HepG2 (cell line): ENCODE measurements around the gene OSCP1. TPM values are rescaled to one million over a fixed set of nuclear protein-coding genes. Genes with fewer than 3 reads are reported as not detected.

ENCODE experiments used
- CTCF ChIP-seq: sonication (generic); formaldehyde crosslinking; IDR thresholded peaks from 2 replicates; pipeline ENCODE4 v1.5.0; 2020; ENCODE audit warnings: mild to moderate bottlenecking, missing genetic modification reagents, moderate library complexity
- EEA1 ChIP-seq: sonication (generic); formaldehyde crosslinking; IDR thresholded peaks from 2 replicates; pipeline ENCODE4 v1.5.1; 2020; ENCODE audit warnings: mild to moderate bottlenecking, missing genetic modification reagents, borderline replicate concordance
- GATAD2A ChIP-seq: IDR thresholded peaks from 2 replicates; pipeline ENCODE4 v1.6.1; 2016
- HDAC2 ChIP-seq: sonication (generic); formaldehyde crosslinking; IDR thresholded peaks from 2 replicates; pipeline ENCODE4 v1.4.0; 2020; ENCODE audit warnings: missing genetic modification reagents
- KAT7 ChIP-seq: IDR thresholded peaks from 2 replicates; pipeline ENCODE4 v1.6.1; 2018; ENCODE audit warnings: borderline replicate concordance, missing compliant biosample characterization
- MEF2D ChIP-seq: sonication (generic); formaldehyde crosslinking; IDR thresholded peaks from 2 replicates; pipeline ENCODE4 v1.5.1; 2020; ENCODE audit warnings: mild to moderate bottlenecking, missing genetic modification reagents
- MLLT10 ChIP-seq: sonication (generic); formaldehyde crosslinking; IDR thresholded peaks from 2 replicates; pipeline ENCODE4 v1.4.0; 2020; ENCODE audit warnings: missing genetic modification reagents
- RBM22 ChIP-seq: fragments of 200-400 bp; formaldehyde crosslinking; optimal IDR thresholded peaks from 2 replicates; pipeline ENCODE3; 2017; ENCODE audit warnings: mild to moderate bottlenecking, low read length, moderate library complexity
- SMAD3 ChIP-seq: sonication (generic); formaldehyde crosslinking; IDR thresholded peaks from 2 replicates; pipeline ENCODE4 v1.4.0; 2020; ENCODE audit warnings: missing genetic modification reagents
- ZBTB1 ChIP-seq: sonication (generic); formaldehyde crosslinking; IDR thresholded peaks from 2 replicates; pipeline ENCODE4 v1.4.0; 2020; ENCODE audit warnings: missing genetic modification reagents, borderline replicate concordance
- ZBTB2 ChIP-seq: sonication (generic); formaldehyde crosslinking; IDR thresholded peaks from 2 replicates; pipeline ENCODE4 v1.8.0; 2022; ENCODE audit warnings: low read depth, missing genetic modification reagents
- ZBTB34 ChIP-seq: sonication (generic); formaldehyde crosslinking; IDR thresholded peaks from 2 replicates; pipeline ENCODE4 v1.8.0; 2022; ENCODE audit warnings: mild to moderate bottlenecking, missing genetic modification reagents
- ZC3H4 ChIP-seq: sonication (generic); formaldehyde crosslinking; IDR thresholded peaks from 2 replicates; pipeline ENCODE4 v1.4.0; 2020; ENCODE audit warnings: missing genetic modification reagents, borderline replicate concordance
- ZNF160 ChIP-seq: sonication (generic); formaldehyde crosslinking; IDR thresholded peaks from 2 replicates; pipeline ENCODE4 v1.8.0; 2022; ENCODE audit warnings: mild to moderate bottlenecking, inconsistent platforms, missing genetic modification reagents
- ZNF232 ChIP-seq: sonication (generic); formaldehyde crosslinking; IDR thresholded peaks from 2 replicates; pipeline ENCODE4 v1.4.0; 2020; ENCODE audit warnings: missing genetic modification reagents, borderline replicate concordance
- ZNF530 ChIP-seq: sonication (generic); formaldehyde crosslinking; IDR thresholded peaks from 2 replicates; pipeline ENCODE4 v1.5.0; 2020; ENCODE audit warnings: low read depth, mild to moderate bottlenecking, missing genetic modification reagents
- ZNF547 ChIP-seq: sonication (generic); formaldehyde crosslinking; IDR thresholded peaks from 2 replicates; pipeline ENCODE4 v1.5.1; 2020; ENCODE audit warnings: mild to moderate bottlenecking, missing genetic modification reagents
- ZNF597 ChIP-seq: sonication (generic); formaldehyde crosslinking; IDR thresholded peaks from 2 replicates; pipeline ENCODE4 v1.5.0; 2020; ENCODE audit warnings: missing genetic modification reagents
- polyA plus RNA-seq, 8 experiments: library from polyadenylated mRNA; depleted of rRNA in 3 of 8; stranded (reverse) in 7 of 8; unstranded in 1 of 8; fragments of >200 nt; fragmentation: Illumina TruSeq in 4 of 8; extraction: Trizol in 4 of 8; gene quantifications; 2 replicates each; pipeline versions ENCODE4 v1.2.1 to v1.2.3, GENCODE V29; 2011 to 2016; ENCODE audit warnings: low read depth in 4 of 8, missing spikeins in 1 of 8, mixed read lengths in 1 of 8; ENCODE audit not compliant: insufficient read depth in 1 of 8
- total RNA-seq, 5 experiments: library from RNA; depleted of rRNA; stranded (reverse); fragments of >200 nt; fragmentation: Illumina TruSeq; extraction: Trizol; gene quantifications; 2 replicates each; pipeline ENCODE4 v1.2.3, GENCODE V29; 2016; ENCODE audit warnings: low read depth in 1 of 5
- TF ChIP-seq, protein P1 (sequence below): sonication (generic); formaldehyde crosslinking; IDR thresholded peaks from 2 replicates; pipeline ENCODE4 v1.5.0; 2020; ENCODE audit warnings: missing genetic modification reagents, mild to moderate bottlenecking, borderline replicate concordance
- TF ChIP-seq, protein P2 (sequence below), 2 experiments: fragments of 450-650 bp in 1 of 2; sonication (generic) in 1 of 2; formaldehyde crosslinking; IDR thresholded peaks; 2 replicates each; pipeline versions ENCODE4 v1.5.0 to v1.8.0; 2020 to 2022; ENCODE audit warnings: mild to moderate bottlenecking in 1 of 2, missing genetic modification reagents in 1 of 2

OSCP1 gene
- total and polyA plus RNA-seq, 2 of the 13 experiments (the other 11 are each of a cell fraction or from before 2014, with no cell fraction given) = 0.60 to 0.84 TPM

DNA sequence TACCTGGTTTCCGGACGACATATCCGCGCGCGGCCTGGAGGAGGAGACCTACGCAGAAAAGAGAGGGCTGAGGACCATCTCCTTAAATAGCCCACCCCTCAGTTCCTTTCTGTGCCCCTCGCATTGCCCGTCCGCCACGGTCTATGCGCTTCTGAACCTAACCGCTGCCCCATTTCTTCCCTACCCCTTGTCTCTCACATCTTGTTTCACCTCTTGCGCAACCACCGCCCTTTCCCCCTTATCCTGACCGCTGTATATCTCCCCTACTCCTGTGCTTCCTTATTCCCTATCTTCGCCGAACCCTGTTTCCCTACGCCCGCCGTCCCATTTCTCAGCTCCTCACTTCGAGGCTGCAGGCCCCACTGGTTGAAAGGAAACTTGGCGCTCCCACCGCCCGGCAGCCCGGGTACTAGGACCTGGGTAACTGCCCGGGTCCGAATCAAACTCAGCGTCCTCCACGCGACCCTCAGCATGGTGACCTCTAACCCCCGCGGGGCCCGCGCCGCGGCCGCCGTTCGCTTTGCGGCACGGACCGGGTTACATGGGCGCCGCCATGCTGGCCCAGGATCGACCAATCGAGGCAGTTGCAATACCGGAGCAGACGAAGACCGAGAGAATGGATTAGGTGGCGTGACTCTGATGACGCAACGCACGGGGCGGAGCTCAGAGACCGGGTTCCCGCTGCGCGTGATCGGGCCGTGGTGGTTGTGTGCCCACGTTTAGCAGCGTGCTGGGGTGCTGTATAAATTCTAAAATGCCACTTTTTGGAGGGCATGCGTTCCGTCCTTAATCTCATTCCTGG, 13.8 kb upstream of the OSCP1 start, which contains the start of gene MRPS15 (continued):
- TF ChIP-seq ZNF232 (CRISPR knock-in tag) = 0 out of 2 replicates have a peak, but pooled peaks have one; percentile 46
- peak; percentile 41; the same call in 1 of the 2 replicates for TF ChIP-seq ZNF547 (CRISPR knock-in tag)
- peak; percentile 97 for TF ChIP-seq SMAD3 (CRISPR knock-in tag)
- no peak for TF ChIP-seq RBM22
- no peak for TF ChIP-seq MLLT10 (CRISPR knock-in tag)
- TF ChIP-seq, protein P1, sequence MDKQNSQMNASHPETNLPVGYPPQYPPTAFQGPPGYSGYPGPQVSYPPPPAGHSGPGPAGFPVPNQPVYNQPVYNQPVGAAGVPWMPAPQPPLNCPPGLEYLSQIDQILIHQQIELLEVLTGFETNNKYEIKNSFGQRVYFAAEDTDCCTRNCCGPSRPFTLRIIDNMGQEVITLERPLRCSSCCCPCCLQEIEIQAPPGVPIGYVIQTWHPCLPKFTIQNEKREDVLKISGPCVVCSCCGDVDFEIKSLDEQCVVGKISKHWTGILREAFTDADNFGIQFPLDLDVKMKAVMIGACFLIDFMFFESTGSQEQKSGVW = no peak
- TF ChIP-seq ZBTB1 (CRISPR knock-in tag) = no peak; the same call in 1 of the 2 replicates
- TF ChIP-seq ZBTB2 (CRISPR knock-in tag) = peak; percentile 99
- peak; percentile 87 for TF ChIP-seq GATAD2A (CRISPR knock-in tag)
- no peak for TF ChIP-seq CTCF
- TF ChIP-seq ZNF160 (CRISPR knock-in tag) = peak; percentile 55; the same call in 1 of the 2 replicates
- peak; percentile 87; the same call in 1 of the 2 replicates for TF ChIP-seq EEA1 (CRISPR knock-in tag)
- TF ChIP-seq ZBTB34 = no peak
- TF ChIP-seq KAT7 = peak; percentile 91
- TF ChIP-seq ZNF597 (CRISPR knock-in tag) = no peak
- TF ChIP-seq ZC3H4 (CRISPR knock-in tag) = no peak
- TF ChIP-seq, protein P2, sequence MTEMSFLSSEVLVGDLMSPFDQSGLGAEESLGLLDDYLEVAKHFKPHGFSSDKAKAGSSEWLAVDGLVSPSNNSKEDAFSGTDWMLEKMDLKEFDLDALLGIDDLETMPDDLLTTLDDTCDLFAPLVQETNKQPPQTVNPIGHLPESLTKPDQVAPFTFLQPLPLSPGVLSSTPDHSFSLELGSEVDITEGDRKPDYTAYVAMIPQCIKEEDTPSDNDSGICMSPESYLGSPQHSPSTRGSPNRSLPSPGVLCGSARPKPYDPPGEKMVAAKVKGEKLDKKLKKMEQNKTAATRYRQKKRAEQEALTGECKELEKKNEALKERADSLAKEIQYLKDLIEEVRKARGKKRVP (CRISPR knock-in tag; IDR thresholded peaks at IDR 0.05) = peak; percentile 60 to 97; a peak in 3 of 4 replicates
- peak; percentile 89 for TF ChIP-seq MEF2D
- no peak for TF ChIP-seq ZNF530 (CRISPR knock-in tag)
- peak; percentile 91 for TF ChIP-seq HDAC2
